H1 (cell line): ENCODE results near the gene SMAD7. TPM values are rescaled to one million over a fixed set of nuclear protein-coding genes. Genes with fewer than 3 reads are reported as not detected.

Experiments
- CTCF ChIA-PET: fragments of 300-600 bp; sonication (Branson Sonifier 250); formaldehyde crosslinking; loops from one replicate; lab custom pipeline; 2021; ENCODE audit not compliant: partially characterized antibody; lab: Charles Lee
- POLR2A ChIA-PET: fragments of 300-600 bp; sonication (Branson Sonifier 250); formaldehyde crosslinking; loops from one replicate; lab custom pipeline; 2021; ENCODE audit warnings: inconsistent platforms; ENCODE audit not compliant: partially characterized antibody; lab: Charles Lee
- DNase-seq, 2 experiments: peaks; one replicate each; pipeline versions ENCODE4 v3.0.0 to v3.0.0-alpha.2; 2010 to 2022; ENCODE audit warnings: low spot score in 2 of 2, low read depth in 1 of 2, mixed read lengths in 1 of 2
- FAIRE-seq: peaks from 2 replicates; lab custom pipeline; 2011; peaks lifted over from hg19 to GRCh38; lab: Jason Lieb, UNC
- H2AFZ ChIP-seq: 2 replicates; pipeline ENCODE4 v1.8.1; 2012; ENCODE audit warnings: low read length, inconsistent platforms
- H2AK5ac ChIP-seq: 2 replicates; pipeline ENCODE4 v1.6.1; 2013; ENCODE audit warnings: low read depth, low read length
- H2BK120ac ChIP-seq: replicated peaks from 2 replicates; pipeline ENCODE3; 2013; ENCODE audit warnings: low read depth, low read length, inconsistent platforms
- H2BK12ac ChIP-seq: 2 replicates; pipeline ENCODE4 v1.6.1; 2013; ENCODE audit warnings: low read depth, low read length
- H2BK15ac ChIP-seq: 2 replicates; pipeline ENCODE4 v1.6.1; 2013; ENCODE audit warnings: low read length
- H2BK20ac ChIP-seq: 2 replicates; pipeline ENCODE4 v1.6.1; 2013; ENCODE audit warnings: low read length
- H2BK5ac ChIP-seq: 2 replicates; pipeline ENCODE4 v1.6.1; 2013; ENCODE audit warnings: low read depth, low read length
- H3K14ac ChIP-seq: 2 replicates; pipeline ENCODE4 v1.6.1; 2013; ENCODE audit warnings: inconsistent platforms; ENCODE audit not compliant: insufficient read length
- H3K18ac ChIP-seq: 2 replicates; pipeline ENCODE4 v1.6.1; 2013; ENCODE audit warnings: low read length; ENCODE audit errors: extremely low read depth
- H3K23ac ChIP-seq: 2 replicates; pipeline ENCODE4 v1.6.1; 2013; ENCODE audit warnings: inconsistent platforms; ENCODE audit not compliant: insufficient read length
- H3K23me2 ChIP-seq: 2 replicates; pipeline ENCODE4 v1.6.1; 2013; ENCODE audit warnings: low read depth, low read length
- H3K27ac ChIP-seq: 2 replicates; pipeline ENCODE4 v1.6.1; 2011; ENCODE audit warnings: low read depth, low read length, inconsistent platforms
- H3K27me3 ChIP-seq, 4 experiments: replicated peaks in 1 of 4; 1 replicate in 1 of 4; 2 replicates in 3 of 4; pipeline versions ENCODE4 v1.6.1 to v1.8.1; 2011 to 2013; ENCODE audit warnings: low read length in 3 of 4, mild to moderate bottlenecking in 3 of 4, inconsistent platforms in 2 of 4, mixed read lengths in 2 of 4, moderate library complexity in 1 of 4; ENCODE audit not compliant: control insufficient read depth in 3 of 4, insufficient read depth in 3 of 4; ENCODE audit errors: extremely low read depth in 1 of 4
- H3K36me3 ChIP-seq, 4 experiments: 2 replicates each; pipeline versions ENCODE4 v1.6.1 to v1.8.1; 2011 to 2013; ENCODE audit warnings: mild to moderate bottlenecking in 4 of 4, low read length in 3 of 4, moderate library complexity in 2 of 4, control low read depth in 1 of 4, inconsistent platforms in 1 of 4; ENCODE audit not compliant: insufficient read depth in 4 of 4, control insufficient read depth in 2 of 4
- H3K4ac ChIP-seq: replicated peaks from 2 replicates; pipeline ENCODE3; 2013; ENCODE audit warnings: low read length, low read depth, mixed read lengths, inconsistent platforms; ENCODE audit not compliant: insufficient read length
- H3K4me1 ChIP-seq, 4 experiments: replicated peaks in 1 of 4; 1 replicate in 1 of 4; 2 replicates in 3 of 4; pipeline versions ENCODE4 v1.6.1 to v1.8.1; 2011 to 2013; ENCODE audit warnings: low read length in 3 of 4, inconsistent platforms in 2 of 4, mixed read lengths in 1 of 4; ENCODE audit not compliant: insufficient read depth in 4 of 4, control insufficient read depth in 3 of 4
- H3K4me2 ChIP-seq, 2 experiments: 2 replicates each; pipeline versions ENCODE4 v1.6.1 to v1.8.1; 2011 to 2013; ENCODE audit warnings: low read depth in 2 of 2, low read length in 2 of 2, control low read depth in 1 of 2, inconsistent platforms in 1 of 2, mild to moderate bottlenecking in 1 of 2; ENCODE audit not compliant: insufficient read depth in 1 of 2
- H3K4me3 ChIP-seq, 4 experiments: fragments of 200-600, 300-600 bp in 1 of 4; sonication (generic), shearing (Covaris generic), sonication (Bioruptor Twin) in 1 of 4; 2 replicates each; pipeline versions ENCODE4 v1.5.1 to v1.8.1; 2011 to 2016; ENCODE audit warnings: low read length in 4 of 4, low read depth in 3 of 4, control low read depth in 2 of 4, inconsistent platforms in 2 of 4, mild to moderate bottlenecking in 2 of 4, mixed read lengths in 1 of 4, moderate library complexity in 1 of 4; ENCODE audit not compliant: insufficient read depth in 2 of 4; ENCODE audit errors: extremely low read depth in 1 of 4
- H3K56ac ChIP-seq: replicated peaks from 2 replicates; pipeline ENCODE3; 2013; ENCODE audit warnings: low read depth, mild to moderate bottlenecking, mixed read lengths, low read length, inconsistent platforms; ENCODE audit not compliant: insufficient read length
- H3K79me1 ChIP-seq: 2 replicates; pipeline ENCODE4 v1.6.1; 2013; ENCODE audit warnings: low read depth, low read length, control low read depth
- H3K79me2 ChIP-seq, 2 experiments: 2 replicates each; pipeline versions ENCODE4 v1.6.1 to v1.8.1; 2012 to 2013; ENCODE audit warnings: low read length in 2 of 2, mild to moderate bottlenecking in 2 of 2, inconsistent platforms in 1 of 2; ENCODE audit not compliant: insufficient read depth in 2 of 2, control insufficient read depth in 1 of 2
- H3K9ac ChIP-seq, 4 experiments: replicated peaks in 1 of 4; 1 replicate in 1 of 4; 2 replicates in 3 of 4; pipeline versions ENCODE4 v1.6.1 to v1.8.1; 2011 to 2013; ENCODE audit warnings: low read depth in 3 of 4, low read length in 3 of 4, control low read depth in 2 of 4, mild to moderate bottlenecking in 2 of 4, moderate library complexity in 2 of 4, inconsistent platforms in 1 of 4; ENCODE audit errors: extremely low read depth in 1 of 4
- H3K9me3 ChIP-seq, 2 experiments: 2 replicates each; pipeline versions ENCODE4 v1.6.1 to v1.8.1; 2012 to 2013; ENCODE audit warnings: mild to moderate bottlenecking in 2 of 2, moderate library complexity in 2 of 2, control low read depth in 1 of 2, inconsistent platforms in 1 of 2, low read depth in 1 of 2, low read length in 1 of 2, mixed read lengths in 1 of 2; ENCODE audit not compliant: insufficient read depth in 2 of 2
- H4K20me1 ChIP-seq, 2 experiments: replicated peaks in 1 of 2; 2 replicates each; pipeline versions ENCODE3 to v1.8.1; 2011 to 2013; ENCODE audit warnings: inconsistent platforms in 2 of 2, low read length in 2 of 2, mild to moderate bottlenecking in 1 of 2; ENCODE audit not compliant: insufficient read depth in 2 of 2, control insufficient read depth in 1 of 2
- H4K5ac ChIP-seq: 2 replicates; pipeline ENCODE4 v1.6.1; 2013; ENCODE audit warnings: low read length, low read depth, mixed read lengths, inconsistent platforms; ENCODE audit not compliant: insufficient read length
- H4K8ac ChIP-seq: 2 replicates; pipeline ENCODE4 v1.8.0; 2013; ENCODE audit warnings: mild to moderate bottlenecking, moderate library complexity, low read length, inconsistent platforms; ENCODE audit not compliant: insufficient read depth; ENCODE audit errors: extremely low read depth
- H4K91ac ChIP-seq: replicated peaks from 2 replicates; pipeline ENCODE3; 2013; ENCODE audit warnings: low read length, mixed read lengths, inconsistent platforms; ENCODE audit not compliant: insufficient read length
- CTBP2 ChIP-seq: IDR thresholded peaks from 2 replicates; pipeline ENCODE4 v1.7.0; 2011; ENCODE audit warnings: borderline replicate concordance, mild to moderate bottlenecking, moderate library complexity, mixed read lengths, low read length; ENCODE audit not compliant: insufficient read depth, insufficient read length
- E2F6 ChIP-seq: IDR thresholded peaks from 2 replicates; pipeline ENCODE4 v1.6.1; 2012; ENCODE audit warnings: inconsistent platforms
- KDM1A ChIP-seq: fragments of 200-600, 300-600 bp; sonication (generic); IDR thresholded peaks from 2 replicates; pipeline ENCODE4 v1.7.1; 2016; ENCODE audit warnings: mild to moderate bottlenecking, low read length, borderline replicate concordance
- POLR2AphosphoS5 ChIP-seq: IDR thresholded peaks from 2 replicates; pipeline ENCODE4 v1.6.1; 2011; ENCODE audit warnings: low read depth, low read length
- SAP30 ChIP-seq: fragments of 300-600 bp; sonication (generic); IDR thresholded peaks from 2 replicates; pipeline ENCODE4 v1.7.1; 2012; ENCODE audit warnings: low read length, moderate library complexity, mild to moderate bottlenecking, inconsistent platforms; ENCODE audit not compliant: insufficient read depth, insufficient replicate concordance
- SIN3A ChIP-seq, 2 experiments: IDR thresholded peaks in 1 of 2; conservative IDR thresholded peaks in 1 of 2; 2 replicates each; pipeline ENCODE4 v1.6.1; 2011 to 2012; ENCODE audit warnings: low read length in 2 of 2, improper control_type of control experiment in 1 of 2, low read depth in 1 of 2, mild to moderate bottlenecking in 1 of 2
- SIRT6 ChIP-seq: IDR thresholded peaks from one replicate; pipeline ENCODE4 v1.7.1; 2012; ENCODE audit warnings: low read length, inconsistent platforms
- SP1 ChIP-seq: IDR thresholded peaks from 2 replicates; pipeline ENCODE4 v1.6.1; 2011; ENCODE audit warnings: low read depth, low read length
- USF2 ChIP-seq: IDR thresholded peaks from 2 replicates; pipeline ENCODE4 v1.6.1; 2011; ENCODE audit warnings: low read length, improper control_type of control experiment
- WGBS, 2 experiments: shearing (Covaris generic) in 1 of 2; methylation state at CpG; one replicate each; pipeline versions ENCODE4 v1.1.6 to v1.1.7; 2013 to 2015; ENCODE audit warnings: low lambda C conversion rate in 2 of 2, mixed read lengths in 2 of 2, inconsistent platforms in 1 of 2, low coverage in 1 of 2, missing lambda C conversion rate in 1 of 2; ENCODE audit not compliant: insufficient replicate concordance in 2 of 2, insufficient coverage in 1 of 2, insufficient read length in 1 of 2; ENCODE audit errors: extremely low coverage in 1 of 2, missing lambda C conversion rate in 1 of 2; 5-methylcytosine and 5-hydroxymethylcytosine counted together
- polyA plus RNA-seq, 7 experiments: library from polyadenylated mRNA; depleted of rRNA in 3 of 7; stranded (reverse) in 5 of 7; unstranded in 2 of 7; fragments of >200 nt in 5 of 7; fragments of 200-250 nt in 2 of 7; gene quantifications; 1 replicate in 5 of 7; 2 replicates in 1 of 7; 4 replicates in 1 of 7; pipeline versions ENCODE4 v1.2.1 to v1.2.3, GENCODE V29; 2011 to 2013; ENCODE audit warnings: missing spikeins in 2 of 7, mixed read lengths in 2 of 7
- total RNA-seq: library from RNA; stranded (reverse); fragmentation: NEBNext Ultra II Directional; extraction: Animal tissue kit (Norgen Biotek cat#: 25700); gene quantifications from 2 replicates; pipeline ENCODE4 v1.2.1, GENCODE V29; 2021

Gene SMAD7
- total and polyA plus RNA-seq, 2 of the 8 experiments (the other 6 are each of a cell fraction or from before 2014, with no cell fraction given): 6.5 to 15.5 TPM

GRCh38 chr18:48893608-48894600 lies 56.9 kb downstream of the SMAD7 start:
- no peaks in the 10 kb centered on the region for H3K9me3 ChIP-seq
- H2BK5ac ChIP-seq: no peak overlapping the region
- H3K14ac ChIP-seq: no peak overlapping the region
- H2AFZ ChIP-seq: no peak overlapping the region
- DNase-seq (no peak), FAIRE-seq (no peak)
- no peak overlapping the region for H3K9ac ChIP-seq
- H3K4me1 ChIP-seq: peaks cover 0 to 23% (median 14%) of the 10 kb centered on the region in 4 experiments; a peak in 6 of 7 replicates
- no peak overlapping the region for H3K4me3 ChIP-seq
- H4K8ac ChIP-seq: no peak overlapping the region
- no peaks in the 10 kb centered on the region for H4K20me1 ChIP-seq
- no peaks in the 10 kb centered on the region for H3K36me3 ChIP-seq
- H3K79me2 ChIP-seq: no peaks in the 10 kb centered on the region
- WGBS, 2 experiments: 94% methylated on average over 21 of the region's 25 CpGs; no CpG with 5 or more reads in 1 of the 2 experiments
- H3K79me1 ChIP-seq: no peaks in the 10 kb centered on the region
- POLR2A ChIA-PET: no interaction called here
- no peak overlapping the region for H3K56ac ChIP-seq
- H2BK15ac ChIP-seq: no peak overlapping the region
- no peak overlapping the region for H3K27ac ChIP-seq
- H2BK120ac ChIP-seq: no peak overlapping the region
- no peak overlapping the region for H2BK12ac ChIP-seq
- no peak overlapping the region for H3K23ac ChIP-seq
- H3K4me2 ChIP-seq: no peak overlapping the region
- no peak overlapping the region for H2BK20ac ChIP-seq
- no peak overlapping the region for H3K18ac ChIP-seq
- H4K5ac ChIP-seq: no peak overlapping the region
- H3K27me3 ChIP-seq: no peaks in the 10 kb centered on the region
- CTCF ChIA-PET: interaction anchor here (0.6 to 1.7 kb wide), 13 partner anchors 18 to 333 kb away, joined by 3 to 6 read pairs (median 3); no protein-coding TSS in a partner anchor
- peak overlapping the region; percentile 44 for H3K4ac ChIP-seq
- peak overlapping the region; percentile 47 for H4K91ac ChIP-seq
- H2AK5ac ChIP-seq: 0 out of 2 replicates have a peak overlapping the region, but pooled peaks have one; percentile 4
- 0 out of 2 replicates have a peak, but pooled peaks cover 2% of the 10 kb centered on the region for H3K23me2 ChIP-seq
- TF ChIP-seq POLR2AphosphoS5 (no peak), CTBP2 (no peak), SAP30 (no peak), SP1 (no peak), E2F6 (no peak), SIN3A (conservative IDR thresholded peaks at IDR 0.05 in 1 of 2, IDR thresholded peaks at IDR 0.05 in 1 of 2; ENCODE audit: low read depth in 1 of 2, low read length in 2 of 2) (no peak), USF2 (no peak), SIRT6 (no peak), KDM1A (no peak)
